HEK293T (cell line): ENCODE data around the gene SCN2B.

Experiments
- ARNT ChIP-seq: fragments of 450-650 bp; IDR thresholded peaks from 2 replicates; pipeline ENCODE4 v1.6.1; 2017; ENCODE audit warnings: mild to moderate bottlenecking
- BHLHE40 ChIP-seq: fragments of 450-650 bp; IDR thresholded peaks from 2 replicates; pipeline ENCODE4 v1.6.1; 2016; ENCODE audit warnings: mild to moderate bottlenecking, moderate library complexity, borderline replicate concordance
- ELF4 ChIP-seq: fragments of 450-650 bp; IDR thresholded peaks from 2 replicates; pipeline ENCODE4 v1.6.1; 2017; ENCODE audit warnings: antibody characterized with exemption
- FOXA1 ChIP-seq: fragments of 450-650 bp; IDR thresholded peaks from 2 replicates; pipeline ENCODE4 v1.6.1; 2016; ENCODE audit warnings: mild to moderate bottlenecking
- FOXK2 ChIP-seq: fragments of 450-650 bp; IDR thresholded peaks from 2 replicates; pipeline ENCODE4 v1.6.1; 2016; ENCODE audit warnings: mild to moderate bottlenecking
- HDGF ChIP-seq: fragments of 450-650 bp; IDR thresholded peaks from 2 replicates; pipeline ENCODE4 v1.6.1; 2017; ENCODE audit warnings: antibody characterized with exemption, borderline replicate concordance
- L3MBTL2 ChIP-seq: fragments of 450-650 bp; conservative IDR thresholded peaks from 2 replicates; pipeline ENCODE4 v1.6.1; 2016; ENCODE audit warnings: mild to moderate bottlenecking
- LEF1 ChIP-seq: fragments of 450-650 bp; IDR thresholded peaks from 2 replicates; pipeline ENCODE4 v1.6.1; 2017; ENCODE audit warnings: mild to moderate bottlenecking, borderline replicate concordance
- SP1 ChIP-seq: fragments of 450-650 bp; IDR thresholded peaks from 2 replicates; pipeline ENCODE4 v1.6.1; 2017
- TARDBP ChIP-seq: fragments of 450-650 bp; IDR thresholded peaks from 2 replicates; pipeline ENCODE4 v1.6.1; 2016
- ZNF384 ChIP-seq: fragments of 450-650 bp; IDR thresholded peaks from 2 replicates; pipeline ENCODE4 v1.6.1; 2016

GRCh38 chr11:118201966-118202365, 25.5 kb upstream of the SCN2B start:
- TF ChIP-seq ARNT (no peak), FOXA1 (no peak), TARDBP (no peak), ELF4 (no peak), LEF1 (no peak), HDGF (no peak), ZNF384 (no peak), BHLHE40 (no peak), SP1 (no peak), L3MBTL2 (no peak), FOXK2 (no peak)
